B cell (primary cell): Measurements from ENCODE around the gene SPDYA.

ENCODE experiments used
- EZH2 ChIP-seq: IDR thresholded peaks from 2 replicates; pipeline ENCODE4 v1.6.1; 2012; ENCODE audit warnings: borderline replicate concordance, low read depth, mild to moderate bottlenecking, moderate library complexity, low read length; ENCODE audit not compliant: insufficient read depth, poor library complexity, severe bottlenecking
- TF ChIP-seq, protein P1 (sequence below): fragments of 200-600 bp; IDR thresholded peaks from one replicate; pipeline ENCODE4 v1.8.0; 2022; ENCODE audit warnings: antibody characterized with exemption, mild to moderate bottlenecking

DNA sequence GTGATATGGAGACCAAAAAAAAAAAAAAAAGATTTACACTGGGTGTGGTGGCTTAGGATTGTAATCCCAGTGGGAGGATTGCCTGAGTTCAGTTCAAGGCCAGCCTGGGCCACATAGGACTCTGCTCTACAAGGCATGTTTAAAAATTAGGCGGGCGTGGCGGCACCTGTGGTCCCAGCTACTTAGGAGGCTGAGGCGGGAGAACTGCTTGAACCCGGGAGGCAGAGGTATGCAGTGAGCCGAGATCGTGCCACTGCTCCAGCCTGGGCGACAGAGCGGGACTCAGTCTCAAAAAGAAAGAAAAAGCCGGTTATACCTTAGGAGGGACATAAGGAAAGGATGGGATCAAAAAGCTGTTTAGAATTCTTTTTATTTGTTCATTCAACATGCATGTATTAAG lies 707 bp upstream of the SPDYA start:
- TF ChIP-seq, protein P1, sequence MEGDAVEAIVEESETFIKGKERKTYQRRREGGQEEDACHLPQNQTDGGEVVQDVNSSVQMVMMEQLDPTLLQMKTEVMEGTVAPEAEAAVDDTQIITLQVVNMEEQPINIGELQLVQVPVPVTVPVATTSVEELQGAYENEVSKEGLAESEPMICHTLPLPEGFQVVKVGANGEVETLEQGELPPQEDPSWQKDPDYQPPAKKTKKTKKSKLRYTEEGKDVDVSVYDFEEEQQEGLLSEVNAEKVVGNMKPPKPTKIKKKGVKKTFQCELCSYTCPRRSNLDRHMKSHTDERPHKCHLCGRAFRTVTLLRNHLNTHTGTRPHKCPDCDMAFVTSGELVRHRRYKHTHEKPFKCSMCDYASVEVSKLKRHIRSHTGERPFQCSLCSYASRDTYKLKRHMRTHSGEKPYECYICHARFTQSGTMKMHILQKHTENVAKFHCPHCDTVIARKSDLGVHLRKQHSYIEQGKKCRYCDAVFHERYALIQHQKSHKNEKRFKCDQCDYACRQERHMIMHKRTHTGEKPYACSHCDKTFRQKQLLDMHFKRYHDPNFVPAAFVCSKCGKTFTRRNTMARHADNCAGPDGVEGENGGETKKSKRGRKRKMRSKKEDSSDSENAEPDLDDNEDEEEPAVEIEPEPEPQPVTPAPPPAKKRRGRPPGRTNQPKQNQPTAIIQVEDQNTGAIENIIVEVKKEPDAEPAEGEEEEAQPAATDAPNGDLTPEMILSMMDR, result no peak
- no peak for TF ChIP-seq EZH2
